CD4-positive, alpha-beta T cell treated with Interferon alpha-2 for 1 hour (primary cell): ENCODE measurements around the gene EDDM13.
"Not testable (repeated sequence)": the region's sequence is repeated elsewhere in the genome, so short reads cannot be mapped to it uniquely, and the experiment has no call there.

ENCODE experiments used
- DNase-seq, 2 donors: peaks; one replicate each; pipeline ENCODE4 v3.0.0-alpha.2; 2020 to 2022

The EDDM13 gene

GRCh38 chr19:56295531-56296455 is 23.2 kb downstream of the EDDM13 start:
- DNase-seq, result no peak

GRCh38 chr19:56297010-56297409 is 24.5 kb downstream of the EDDM13 start:
- no peak for DNase-seq

- no peak for DNase-seq
Measured at GRCh38 chr19:56299688-56300087, 27.1 kb downstream of the EDDM13 start.

- no peak for DNase-seq
Measured at GRCh38 chr19:56301155-56301554, 28.6 kb downstream of the EDDM13 start.

GRCh38 chr19:56301886-56302620 is 29.5 kb downstream of the EDDM13 start:
- peak in 1 of 2 donors; percentile 8 for DNase-seq

GRCh38 chr19:56304243-56304642 is 31.7 kb downstream of the EDDM13 start:
- DNase-seq, result no peak

GRCh38 chr19:56306016-56306415 is 33.5 kb downstream of the EDDM13 start:
- DNase-seq, result no peak

GRCh38 chr19:56307062-56307461 is 34.5 kb downstream of the EDDM13 start:
- not testable (repeated sequence) for DNase-seq

GRCh38 chr19:56308792-56309191 is 36.2 kb downstream of the EDDM13 start:
- DNase-seq, result no peak

- DNase-seq, result peak; percentile 55 to 59
Measured at GRCh38 chr19:56309511-56310185, 37.1 kb downstream of the EDDM13 start.

- no peak for DNase-seq
Measured at GRCh38 chr19:56310462-56310861, 37.9 kb downstream of the EDDM13 start.

- no peak for DNase-seq
Measured at GRCh38 chr19:56312342-56312741, 39.8 kb downstream of the EDDM13 start.

GRCh38 chr19:56312787-56313657 is 40.5 kb downstream of the EDDM13 start:
- DNase-seq, result no peak

GRCh38 chr19:56314018-56314380 is 41.5 kb downstream of the EDDM13 start:
- no peak for DNase-seq

GRCh38 chr19:56314381-56315076 is 42.0 kb downstream of the EDDM13 start, which contains the start of gene ZSCAN5A:
Gene ZSCAN5A, minus strand, starts transcription at chr19:56314839. Its CDS starts 89,793 bp downstream, at chr19:56225046.
- peak; percentile 96 to 97 for DNase-seq

GRCh38 chr19:56315077-56315828 is 42.7 kb downstream of the EDDM13 start:
- peak; percentile 94 to 97 for DNase-seq

GRCh38 chr19:56316728-56317127 is 44.2 kb downstream of the EDDM13 start:
- DNase-seq, result no peak

- no peak for DNase-seq
Measured at GRCh38 chr19:56317749-56318148, 45.2 kb downstream of the EDDM13 start.

GRCh38 chr19:56319991-56320390 is 47.4 kb downstream of the EDDM13 start:
- no peak for DNase-seq

GRCh38 chr19:56321254-56321988 is 48.9 kb downstream of the EDDM13 start:
- DNase-seq, result no peak
